ENCODE results near the gene ARHGAP18.
A peak's percentile ranks its signal among the peaks of the same experiment; 100 is the strongest.

ARHGAP18 gene

GRCh38 chr6:129645106-129645829 is 64.7 kb downstream of the ARHGAP18 start:
- FAIRE-seq (peak; percentile 7), DNase-seq (ENCODE audit: low spot score) (peak; percentile 17)

GRCh38 chr6:129644567-129645015 is 65.4 kb downstream of the ARHGAP18 start:
- DNase-seq (ENCODE audit: low spot score) (peak; percentile 6), FAIRE-seq (peak; percentile 53)

- no peak for FAIRE-seq
- DNase-seq (ENCODE audit: low spot score): no peak
These were observed 66.0 kb downstream of the ARHGAP18 start for GRCh38 chr6:129643968-129644367.

GRCh38 chr6:129643176-129643575 is 66.8 kb downstream of the ARHGAP18 start:
- FAIRE-seq: no peak

GRCh38 chr6:129642322-129642721 is 67.7 kb downstream of the ARHGAP18 start:
- no peak for DNase-seq (ENCODE audit: low spot score)
- FAIRE-seq: no peak

More at GRCh38 chr6:129643176-129643575, 66.8 kb downstream of the ARHGAP18 start:
- DNase-seq (ENCODE audit: low spot score): no peak

GRCh38 chr6:129641344-129641743 is 68.6 kb downstream of the ARHGAP18 start:
- FAIRE-seq (peak; percentile 67), DNase-seq (ENCODE audit: low spot score) (peak; percentile 52)

- peak; percentile 77 for FAIRE-seq
- DNase-seq (ENCODE audit: low spot score): peak; percentile 5
These were observed 71.3 kb downstream of the ARHGAP18 start for GRCh38 chr6:129638686-129639085.

GRCh38 chr6:129638055-129638684 is 71.8 kb downstream of the ARHGAP18 start:
- no peak for FAIRE-seq
- DNase-seq (ENCODE audit: low spot score): peak; percentile 44

- FAIRE-seq: no peak
These were observed 72.5 kb downstream of the ARHGAP18 start for GRCh38 chr6:129637340-129638054.

GRCh38 chr6:129635396-129636130 is 74.4 kb downstream of the ARHGAP18 start:
- FAIRE-seq (no peak), DNase-seq (ENCODE audit: low spot score) (no peak)

More at GRCh38 chr6:129637340-129638054, 72.5 kb downstream of the ARHGAP18 start:
- DNase-seq (ENCODE audit: low spot score): no peak

GRCh38 chr6:129634411-129635230 is 75.4 kb downstream of the ARHGAP18 start:
- DNase-seq (ENCODE audit: low spot score) (peak; percentile 56), FAIRE-seq (peak; percentile 73)

- FAIRE-seq (no peak), DNase-seq (ENCODE audit: low spot score) (no peak)
These were observed 76.4 kb downstream of the ARHGAP18 start for GRCh38 chr6:129633529-129633928.

GRCh38 chr6:129632172-129632613 is 77.8 kb downstream of the ARHGAP18 start:
- DNase-seq (ENCODE audit: low spot score) (no peak), FAIRE-seq (no peak)

GRCh38 chr6:129631070-129631469 is 78.9 kb downstream of the ARHGAP18 start:
- DNase-seq (ENCODE audit: low spot score) (no peak), FAIRE-seq (no peak)

GRCh38 chr6:129630596-129630995 is 79.4 kb downstream of the ARHGAP18 start:
- DNase-seq (ENCODE audit: low spot score) (no peak), FAIRE-seq (no peak)

GRCh38 chr6:129628101-129628815 is 81.7 kb downstream of the ARHGAP18 start:
- no peak for DNase-seq (ENCODE audit: low spot score)
- no peak for FAIRE-seq

- DNase-seq (ENCODE audit: low spot score) (no peak), FAIRE-seq (no peak)
These were observed 85.5 kb downstream of the ARHGAP18 start for GRCh38 chr6:129624488-129624887.

GRCh38 chr6:129623008-129623732 is 86.8 kb downstream of the ARHGAP18 start:
- FAIRE-seq: no peak
- DNase-seq (ENCODE audit: low spot score): no peak

- no peak for FAIRE-seq
- no peak for DNase-seq (ENCODE audit: low spot score)
These were observed 88.7 kb downstream of the ARHGAP18 start for GRCh38 chr6:129621252-129621651.

Measured in RCC 7860 (cell line).